H1 (cell line): ENCODE results near the gene PRRG2. TPM values are rescaled to one million over a fixed set of nuclear protein-coding genes. Genes with fewer than 3 reads are reported as not detected.

Source experiments
- CTCF ChIP-seq, 3 experiments: IDR thresholded peaks; 1 replicate in 2 of 3; 2 replicates in 1 of 3; pipeline versions ENCODE4 v1.5.1 to v1.6.1; 2011; ENCODE audit warnings: low read length in 3 of 3, mild to moderate bottlenecking in 3 of 3, inconsistent platforms in 2 of 3, low read depth in 1 of 3, moderate library complexity in 1 of 3; ENCODE audit not compliant: insufficient read depth in 1 of 3; ENCODE audit errors: control extremely low read depth in 1 of 3
- GTF2F1 ChIP-seq: IDR thresholded peaks from 2 replicates; pipeline ENCODE4 v1.6.1; 2012; ENCODE audit warnings: low read depth, low read length, improper control_type of control experiment, borderline replicate concordance
- MAFK ChIP-seq: IDR thresholded peaks from 2 replicates; pipeline ENCODE4 v1.6.1; 2012; ENCODE audit warnings: low read depth, mild to moderate bottlenecking, improper control_type of control experiment, low read length
- polyA plus RNA-seq, 7 experiments: library from polyadenylated mRNA; depleted of rRNA in 3 of 7; stranded (reverse) in 5 of 7; unstranded in 2 of 7; fragments of >200 nt in 5 of 7; fragments of 200-250 nt in 2 of 7; gene quantifications; 1 replicate in 5 of 7; 2 replicates in 1 of 7; 4 replicates in 1 of 7; pipeline versions ENCODE4 v1.2.1 to v1.2.3, GENCODE V29; 2011 to 2013; ENCODE audit warnings: missing spikeins in 2 of 7, mixed read lengths in 2 of 7
- total RNA-seq: library from RNA; stranded (reverse); fragmentation: NEBNext Ultra II Directional; extraction: Animal tissue kit (Norgen Biotek cat#: 25700); gene quantifications from 2 replicates; pipeline ENCODE4 v1.2.1, GENCODE V29; 2021

The PRRG2 gene
- total and polyA plus RNA-seq, 2 of the 8 experiments (the other 6 are each of a cell fraction or from before 2014, with no cell fraction given): 4.1 to 5.6 TPM

- no peak for TF ChIP-seq CTCF (IDR thresholded peaks at IDR 0.05; ENCODE audit: control extremely low read depth in 1 of 3, insufficient read depth in 1 of 3, low read depth in 1 of 3, low read length in 3 of 3)
- TF ChIP-seq GTF2F1: no peak
- TF ChIP-seq MAFK: no peak
- TF ChIP-seq, all 59 proteins: peak for 0
These were observed 13.3 kb downstream of the PRRG2 start (continued) for GRCh38 chr19:49594157-49594992.
